ENCODE measurements around the gene KRTAP10-12. TPM values are rescaled to one million over a fixed set of nuclear protein-coding genes. Genes with fewer than 3 reads are reported as not detected.

The KRTAP10-12 gene
- total RNA-seq, 1 donor from 2014 or later, result not detected

GRCh38 chr21:44710756-44711326 lies 13.9 kb downstream of the KRTAP10-12 start:
- DNase-seq (ENCODE audit: low read depth), result no peak

GRCh38 chr21:44711327-44712202 lies 14.6 kb downstream of the KRTAP10-12 start, which contains the start of gene TSPEAR:
TSS of gene TSPEAR (minus strand) at chr21:44711572. CDS start at chr21:44711514, 58 bp downstream.
- DNase-seq (ENCODE audit: low read depth), result no peak

- DNase-seq (ENCODE audit: low read depth), result no peak
Observed at GRCh38 chr21:44712203-44713028, 15.4 kb downstream of the KRTAP10-12 start.

- no peak for DNase-seq (ENCODE audit: low read depth)
Observed at GRCh38 chr21:44713130-44713529, 16.2 kb downstream of the KRTAP10-12 start.

GRCh38 chr21:44713846-44714245 lies 16.9 kb downstream of the KRTAP10-12 start:
- DNase-seq (ENCODE audit: low read depth), result no peak

- no peak for DNase-seq (ENCODE audit: low read depth)
Observed at GRCh38 chr21:44714905-44715304, 17.9 kb downstream of the KRTAP10-12 start.

- DNase-seq (ENCODE audit: low read depth), result no peak
Observed at GRCh38 chr21:44716984-44717383, 20.0 kb downstream of the KRTAP10-12 start.

GRCh38 chr21:44718093-44718492 lies 21.1 kb downstream of the KRTAP10-12 start:
- DNase-seq (ENCODE audit: low read depth), result no peak

- DNase-seq (ENCODE audit: low read depth), result no peak
Observed at GRCh38 chr21:44718571-44718970, 21.6 kb downstream of the KRTAP10-12 start.

GRCh38 chr21:44720170-44720569 lies 23.2 kb downstream of the KRTAP10-12 start:
- no peak for DNase-seq (ENCODE audit: low read depth)

GRCh38 chr21:44722731-44723130 lies 25.8 kb downstream of the KRTAP10-12 start:
- no peak for DNase-seq (ENCODE audit: low read depth)

- no peak for DNase-seq (ENCODE audit: low read depth)
Observed at GRCh38 chr21:44723177-44724131, 26.5 kb downstream of the KRTAP10-12 start.

GRCh38 chr21:44724196-44724595 lies 27.2 kb downstream of the KRTAP10-12 start:
- no peak for DNase-seq (ENCODE audit: low read depth)

GRCh38 chr21:44724926-44725325 lies 28.0 kb downstream of the KRTAP10-12 start:
- no peak for DNase-seq (ENCODE audit: low read depth)

- DNase-seq (ENCODE audit: low read depth), result no peak
Observed at GRCh38 chr21:44726826-44727225, 29.9 kb downstream of the KRTAP10-12 start.

- DNase-seq (ENCODE audit: low read depth), result no peak
Observed at GRCh38 chr21:44727321-44727720, 30.3 kb downstream of the KRTAP10-12 start.

- no peak for DNase-seq (ENCODE audit: low read depth)
Observed at GRCh38 chr21:44727757-44728156, 30.8 kb downstream of the KRTAP10-12 start.

- DNase-seq (ENCODE audit: low read depth), result no peak
Observed at GRCh38 chr21:44728716-44729115, 31.7 kb downstream of the KRTAP10-12 start.

GRCh38 chr21:44729336-44730027 lies 32.5 kb downstream of the KRTAP10-12 start:
- DNase-seq (ENCODE audit: low read depth), result no peak

- no peak for DNase-seq (ENCODE audit: low read depth)
Observed at GRCh38 chr21:44730028-44730395, 33.0 kb downstream of the KRTAP10-12 start.
